Chondrocyte (in vitro differentiated cells): ENCODE results near the gene LCMT2. TPM values are rescaled to one million over a fixed set of nuclear protein-coding genes. Genes with fewer than 3 reads are reported as not detected.

ENCODE experiments used
- DNase-seq: peaks from one replicate; pipeline ENCODE4 v3.0.0; 2021; ENCODE audit warnings: mixed read lengths, low spot score
- H3K27ac Mint-ChIP-seq: one replicate; pipeline ENCODE4 v1.8.0; 2021; ENCODE audit warnings: mild to moderate bottlenecking, moderate library complexity, mixed read lengths; ENCODE audit not compliant: unreplicated experiment
- H3K27me3 Mint-ChIP-seq: 2 replicates; pipeline ENCODE4 v1.8.0; 2021; ENCODE audit warnings: low read depth, mixed read lengths
- H3K36me3 Mint-ChIP-seq: 2 replicates; pipeline ENCODE4 v1.8.0; 2021; ENCODE audit warnings: low read depth, mixed read lengths
- H3K4me1 Mint-ChIP-seq: 2 replicates; pipeline ENCODE4 v1.8.0; 2021; ENCODE audit warnings: low read depth, mild to moderate bottlenecking, mixed read lengths
- H3K4me3 Mint-ChIP-seq: one replicate; pipeline ENCODE4 v1.8.0; 2021; ENCODE audit warnings: mild to moderate bottlenecking, moderate library complexity, mixed read lengths; ENCODE audit not compliant: unreplicated experiment
- H3K9me3 Mint-ChIP-seq: 2 replicates; pipeline ENCODE4 v1.8.0; 2021; ENCODE audit warnings: low read depth, mixed read lengths
- long read RNA-seq: library from polyadenylated mRNA; stranded (forward); transcript quantifications from one replicate; pipeline ENCODE4 v2.0.0, GENCODE V29; 2021
- total RNA-seq: library from RNA; stranded (reverse); gene quantifications from 3 replicates; pipeline ENCODE4 v1.2.1, GENCODE V29; 2021
- TF ChIP-seq, protein P1 (sequence below): fragments of 200-600 bp; sonication (generic); IDR thresholded peaks from 2 replicates; pipeline ENCODE4 v1.5.0; 2021; ENCODE audit warnings: antibody characterized with exemption, mild to moderate bottlenecking, moderate library complexity

LCMT2 gene, protein sequence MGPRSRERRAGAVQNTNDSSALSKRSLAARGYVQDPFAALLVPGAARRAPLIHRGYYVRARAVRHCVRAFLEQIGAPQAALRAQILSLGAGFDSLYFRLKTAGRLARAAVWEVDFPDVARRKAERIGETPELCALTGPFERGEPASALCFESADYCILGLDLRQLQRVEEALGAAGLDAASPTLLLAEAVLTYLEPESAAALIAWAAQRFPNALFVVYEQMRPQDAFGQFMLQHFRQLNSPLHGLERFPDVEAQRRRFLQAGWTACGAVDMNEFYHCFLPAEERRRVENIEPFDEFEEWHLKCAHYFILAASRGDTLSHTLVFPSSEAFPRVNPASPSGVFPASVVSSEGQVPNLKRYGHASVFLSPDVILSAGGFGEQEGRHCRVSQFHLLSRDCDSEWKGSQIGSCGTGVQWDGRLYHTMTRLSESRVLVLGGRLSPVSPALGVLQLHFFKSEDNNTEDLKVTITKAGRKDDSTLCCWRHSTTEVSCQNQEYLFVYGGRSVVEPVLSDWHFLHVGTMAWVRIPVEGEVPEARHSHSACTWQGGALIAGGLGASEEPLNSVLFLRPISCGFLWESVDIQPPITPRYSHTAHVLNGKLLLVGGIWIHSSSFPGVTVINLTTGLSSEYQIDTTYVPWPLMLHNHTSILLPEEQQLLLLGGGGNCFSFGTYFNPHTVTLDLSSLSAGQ
- total RNA-seq: 7.1 to 8.4 TPM (median 7.4 TPM) in 3 replicates
- long read RNA-seq, full-length matches to known transcripts: 10 of 10 reads
- long read RNA-seq, partial matches to known transcripts: 0 of 10 reads
- long read RNA-seq, other reads (novel, unspliced or antisense): 0 of 10 reads

DNA sequence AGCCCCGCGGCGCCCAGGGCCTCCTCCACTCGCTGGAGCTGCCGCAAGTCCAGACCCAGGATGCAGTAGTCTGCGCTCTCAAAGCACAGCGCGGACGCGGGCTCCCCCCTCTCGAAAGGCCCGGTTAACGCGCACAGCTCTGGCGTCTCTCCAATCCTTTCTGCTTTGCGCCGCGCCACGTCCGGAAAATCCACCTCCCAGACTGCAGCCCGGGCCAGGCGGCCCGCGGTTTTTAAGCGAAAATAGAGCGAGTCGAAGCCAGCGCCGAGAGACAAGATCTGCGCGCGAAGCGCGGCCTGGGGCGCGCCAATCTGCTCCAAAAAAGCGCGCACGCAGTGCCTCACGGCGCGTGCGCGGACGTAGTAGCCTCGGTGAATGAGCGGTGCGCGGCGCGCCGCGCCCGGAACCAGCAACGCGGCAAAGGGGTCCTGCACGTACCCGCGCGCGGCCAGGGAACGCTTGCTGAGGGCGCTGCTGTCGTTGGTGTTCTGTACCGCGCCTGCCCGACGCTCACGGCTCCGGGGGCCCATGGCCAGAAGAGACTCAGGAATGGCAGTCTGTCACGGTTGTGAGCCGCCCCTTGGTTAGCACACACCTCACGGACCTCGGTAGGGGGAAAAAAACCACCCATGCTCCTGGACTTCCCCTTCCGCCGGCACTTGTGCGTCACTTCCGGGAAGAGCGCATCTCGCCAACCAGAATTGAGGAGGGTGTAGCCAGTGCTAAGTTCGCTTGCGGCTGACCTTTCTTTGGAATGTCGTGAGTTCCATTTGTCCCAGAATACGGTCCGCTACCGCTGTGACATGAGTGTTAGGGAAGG, at the start of gene LCMT2:
Gene LCMT2, minus strand, starts transcription at position 614 of the 820 bp plus-strand sequence. Its CDS starts 84 bp downstream, at position 530.
- Mint-ChIP-seq H3K27me3 (no peaks in the 10 kb centered on the region), H3K36me3 (peaks cover 8% of the 10 kb centered on the region), H3K4me3 (peak within 1 kb of the TSS; percentile 90), H3K27ac (peak within 1 kb of the TSS; percentile 97), H3K4me1 (peaks cover 21% of the 10 kb centered on the region), H3K9me3 (no peaks in the 10 kb centered on the region)
- TF ChIP-seq, protein P1, sequence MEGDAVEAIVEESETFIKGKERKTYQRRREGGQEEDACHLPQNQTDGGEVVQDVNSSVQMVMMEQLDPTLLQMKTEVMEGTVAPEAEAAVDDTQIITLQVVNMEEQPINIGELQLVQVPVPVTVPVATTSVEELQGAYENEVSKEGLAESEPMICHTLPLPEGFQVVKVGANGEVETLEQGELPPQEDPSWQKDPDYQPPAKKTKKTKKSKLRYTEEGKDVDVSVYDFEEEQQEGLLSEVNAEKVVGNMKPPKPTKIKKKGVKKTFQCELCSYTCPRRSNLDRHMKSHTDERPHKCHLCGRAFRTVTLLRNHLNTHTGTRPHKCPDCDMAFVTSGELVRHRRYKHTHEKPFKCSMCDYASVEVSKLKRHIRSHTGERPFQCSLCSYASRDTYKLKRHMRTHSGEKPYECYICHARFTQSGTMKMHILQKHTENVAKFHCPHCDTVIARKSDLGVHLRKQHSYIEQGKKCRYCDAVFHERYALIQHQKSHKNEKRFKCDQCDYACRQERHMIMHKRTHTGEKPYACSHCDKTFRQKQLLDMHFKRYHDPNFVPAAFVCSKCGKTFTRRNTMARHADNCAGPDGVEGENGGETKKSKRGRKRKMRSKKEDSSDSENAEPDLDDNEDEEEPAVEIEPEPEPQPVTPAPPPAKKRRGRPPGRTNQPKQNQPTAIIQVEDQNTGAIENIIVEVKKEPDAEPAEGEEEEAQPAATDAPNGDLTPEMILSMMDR: peak; percentile 21
- peak; percentile 92 for DNase-seq

DNA sequence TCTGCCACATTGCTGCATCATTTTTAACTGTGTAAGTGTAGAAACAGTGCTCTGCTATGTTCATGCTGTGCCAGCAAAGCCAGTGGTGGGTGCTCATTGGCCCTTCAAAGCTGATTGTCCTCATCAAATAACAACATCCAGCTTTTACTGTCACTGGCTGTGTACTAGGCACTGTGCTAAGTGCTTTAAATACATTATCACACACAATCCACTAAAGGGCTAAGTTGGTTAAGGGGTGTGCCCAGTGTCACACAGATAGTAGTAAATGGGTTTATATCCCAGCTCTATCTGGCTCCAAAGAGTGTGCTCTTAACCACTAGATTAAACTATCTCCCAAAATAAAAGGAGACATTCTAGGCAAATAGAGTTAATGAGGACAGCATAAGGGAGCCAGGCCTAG, 48.2 kb upstream of the LCMT2 start:
- TF ChIP-seq, protein P1: no peak
- Mint-ChIP-seq H3K27ac (no peak overlapping the region), H3K9me3 (no peaks in the 10 kb centered on the region), H3K4me3 (no peak overlapping the region), H3K4me1 (no peaks in the 10 kb centered on the region), H3K36me3 (peaks cover 11% of the 10 kb centered on the region), H3K27me3 (no peaks in the 10 kb centered on the region)
- no peak for DNase-seq

DNA sequence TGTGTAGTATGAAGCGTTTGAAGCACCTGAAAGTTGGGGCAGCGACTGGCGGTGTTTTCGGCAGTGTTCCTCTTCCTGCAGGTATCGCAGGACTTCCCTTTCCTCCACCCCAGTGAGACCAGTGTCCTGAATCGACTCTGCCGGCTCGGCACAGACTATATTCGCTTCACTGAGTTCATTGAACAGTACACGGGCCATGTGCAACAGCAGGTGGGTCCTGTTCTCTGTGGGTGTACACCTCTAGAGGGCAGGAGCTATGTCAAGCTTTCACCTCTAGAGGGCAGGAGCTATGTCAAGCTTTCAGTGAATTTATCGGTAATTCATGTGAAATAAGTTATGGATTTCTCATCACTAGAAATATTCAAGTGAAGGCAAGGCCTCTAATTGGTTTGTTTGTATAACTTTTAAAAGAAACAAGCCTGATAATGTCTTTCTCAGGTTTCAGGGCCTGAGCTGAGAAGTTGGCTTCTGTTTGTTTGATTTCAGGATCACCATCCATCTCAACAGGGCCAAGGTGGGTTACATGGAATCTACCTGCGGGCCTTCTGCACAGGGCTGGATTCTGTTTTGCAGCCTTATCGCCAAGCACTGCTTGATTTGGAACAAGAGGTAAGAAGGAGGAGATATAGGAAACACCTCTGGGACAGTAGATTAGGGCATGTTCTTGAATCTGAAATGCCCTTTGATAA, 45.8 kb upstream of the LCMT2 start:
- Mint-ChIP-seq H3K27ac (no peak overlapping the region), H3K27me3 (no peaks in the 10 kb centered on the region), H3K36me3 (peaks cover 9% of the 10 kb centered on the region), H3K4me3 (no peak overlapping the region), H3K9me3 (no peaks in the 10 kb centered on the region), H3K4me1 (peaks cover 16% of the 10 kb centered on the region)
- DNase-seq: no peak
- TF ChIP-seq, protein P1: peak; percentile 82

DNA sequence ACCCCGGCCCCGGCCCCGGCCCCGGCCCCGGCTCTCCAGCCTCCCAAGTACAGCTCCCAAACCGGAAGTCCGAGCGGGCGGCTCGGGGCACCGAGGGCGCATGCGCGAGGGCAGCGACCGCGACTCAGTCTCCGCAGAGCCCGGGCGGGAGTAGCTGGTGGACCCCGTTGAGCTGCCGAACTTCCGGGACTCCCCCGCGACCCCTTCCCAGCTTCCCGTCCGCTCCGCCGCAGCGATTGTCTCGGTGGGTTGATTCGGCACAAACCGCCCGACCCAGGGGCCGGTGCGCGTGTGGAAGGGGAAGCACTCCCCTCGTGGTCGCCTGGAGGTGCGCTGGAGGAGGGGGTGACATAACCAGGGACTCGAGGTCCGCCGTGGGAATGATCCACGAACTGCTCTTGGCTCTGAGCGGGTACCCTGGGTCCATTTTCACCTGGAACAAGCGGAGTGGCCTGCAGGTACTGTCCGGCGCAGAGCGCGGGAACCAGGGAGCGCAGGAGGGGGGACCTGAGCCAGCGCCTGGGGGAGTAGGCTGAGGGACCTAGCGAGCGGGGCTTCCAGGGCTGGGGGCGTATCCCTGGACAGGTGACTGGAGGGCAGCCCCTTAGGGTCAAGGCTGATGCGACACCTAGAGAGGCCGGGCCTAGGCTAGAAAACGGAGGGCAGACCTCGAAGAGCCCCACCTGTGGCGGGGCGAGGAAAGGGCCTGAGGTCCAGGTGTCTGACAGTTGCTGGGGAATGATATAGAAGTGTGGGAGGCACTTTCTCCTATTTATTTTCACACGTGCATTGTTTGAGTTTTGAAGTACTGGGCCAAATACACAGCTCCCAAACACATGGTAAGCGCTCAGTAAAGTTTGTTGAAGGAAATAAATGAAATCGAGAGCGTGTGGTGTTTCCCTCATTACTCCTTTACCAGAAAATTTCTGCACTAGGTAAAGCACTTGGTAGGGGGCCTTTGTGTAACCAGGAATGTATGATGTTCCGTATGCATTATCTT, 40.9 kb upstream of the LCMT2 start, which contains the start of the genes TUBGCP4 and ZSCAN29:
Gene TUBGCP4, plus strand, starts transcription at position 127 of the 1,000 bp plus-strand sequence. Its CDS starts 254 bp downstream, at position 381.
Gene ZSCAN29, minus strand, starts transcription at position 69 of the 1,000 bp plus-strand sequence. CDS start 1,130 bp downstream, outside the sequence.
- peaks cover 17% of the 10 kb centered on the region for H3K36me3 Mint-ChIP-seq
- H3K9me3 Mint-ChIP-seq: peaks cover 8% of the 10 kb centered on the region
- no peak for DNase-seq
- H3K4me3 Mint-ChIP-seq: peak within 1 kb of the TSS; percentile 89
- TF ChIP-seq, protein P1: peak; percentile 68
- peaks cover 47% of the 10 kb centered on the region for H3K4me1 Mint-ChIP-seq
- H3K27ac Mint-ChIP-seq: peak within 1 kb of the TSS; percentile 68
- no peaks in the 10 kb centered on the region for H3K27me3 Mint-ChIP-seq
